ENCODE data around the gene TEX29.

DNA sequence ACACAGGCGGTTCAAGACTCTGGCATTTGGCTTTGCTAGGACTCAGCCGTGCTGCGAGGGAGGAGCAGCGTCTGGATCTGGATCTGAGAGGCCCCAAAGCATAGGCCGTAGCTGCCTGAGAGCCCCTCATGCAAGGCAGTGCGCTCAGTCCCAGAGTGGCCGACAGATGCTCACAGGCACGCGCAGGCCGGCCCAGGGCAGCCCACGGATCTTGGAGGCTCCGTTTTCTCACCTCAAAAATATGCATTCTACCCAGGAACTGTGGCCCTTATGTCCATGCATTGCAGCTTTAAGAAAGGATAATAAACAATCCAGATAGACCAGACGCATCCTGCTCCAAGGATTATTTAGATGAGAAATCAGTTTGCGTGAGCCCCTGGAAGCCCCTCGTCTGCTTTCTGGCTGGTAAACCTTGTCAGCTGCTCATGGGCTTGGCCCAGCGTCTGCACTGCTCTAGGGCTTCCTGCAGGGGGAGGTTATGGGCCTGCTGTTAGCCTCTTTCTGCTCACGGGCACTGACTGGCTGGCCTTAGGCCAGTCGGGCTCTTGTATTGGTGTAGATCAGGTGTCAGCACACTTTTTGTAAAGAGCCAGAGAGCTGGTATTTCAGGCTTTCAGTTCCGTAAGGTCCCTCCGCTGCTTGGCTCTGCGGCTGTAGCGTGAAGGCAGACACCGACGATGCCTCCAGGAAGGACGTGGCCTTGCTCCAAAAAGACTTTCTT lies 24.2 kb downstream of the TEX29 start:
- TF ChIP-seq, protein P1, sequence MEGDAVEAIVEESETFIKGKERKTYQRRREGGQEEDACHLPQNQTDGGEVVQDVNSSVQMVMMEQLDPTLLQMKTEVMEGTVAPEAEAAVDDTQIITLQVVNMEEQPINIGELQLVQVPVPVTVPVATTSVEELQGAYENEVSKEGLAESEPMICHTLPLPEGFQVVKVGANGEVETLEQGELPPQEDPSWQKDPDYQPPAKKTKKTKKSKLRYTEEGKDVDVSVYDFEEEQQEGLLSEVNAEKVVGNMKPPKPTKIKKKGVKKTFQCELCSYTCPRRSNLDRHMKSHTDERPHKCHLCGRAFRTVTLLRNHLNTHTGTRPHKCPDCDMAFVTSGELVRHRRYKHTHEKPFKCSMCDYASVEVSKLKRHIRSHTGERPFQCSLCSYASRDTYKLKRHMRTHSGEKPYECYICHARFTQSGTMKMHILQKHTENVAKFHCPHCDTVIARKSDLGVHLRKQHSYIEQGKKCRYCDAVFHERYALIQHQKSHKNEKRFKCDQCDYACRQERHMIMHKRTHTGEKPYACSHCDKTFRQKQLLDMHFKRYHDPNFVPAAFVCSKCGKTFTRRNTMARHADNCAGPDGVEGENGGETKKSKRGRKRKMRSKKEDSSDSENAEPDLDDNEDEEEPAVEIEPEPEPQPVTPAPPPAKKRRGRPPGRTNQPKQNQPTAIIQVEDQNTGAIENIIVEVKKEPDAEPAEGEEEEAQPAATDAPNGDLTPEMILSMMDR (IDR thresholded peaks at IDR 0.05; ENCODE audit: insufficient read depth, low read length, poor library complexity, severe bottlenecking): no peak
- no peak for TF ChIP-seq EZH2phosphoT487 (conservative IDR thresholded peaks at IDR 0.05; ENCODE audit: low read length)

All from SU-DHL-6 (cell line).